Prostate gland (tissue), 2 donors: ENCODE measurements around the gene DNAH10. TPM values are rescaled to one million over a fixed set of nuclear protein-coding genes. Genes with fewer than 3 reads are reported as not detected.

Source experiments
- DNase-seq: peaks from one replicate; pipeline ENCODE4 v3.0.0-alpha.2; 2019; ENCODE audit warnings: low spot score
- H3K27ac ChIP-seq, 2 donors: fragments of 200-600 bp; sonication (generic); 2 replicates each; pipeline ENCODE4 v1.5.1; 2017 to 2019
- H3K27me3 ChIP-seq: fragments of 200-600 bp; sonication (generic); replicated peaks from 2 replicates; pipeline ENCODE4 v1.5.1; 2019; ENCODE audit not compliant: insufficient read depth
- H3K36me3 ChIP-seq, 2 donors: fragments of 200-600 bp; sonication (generic); 1 replicate in 1 of 2; 2 replicates in 1 of 2; pipeline versions ENCODE4 v1.5.1 to v1.8.1; 2017 to 2019
- H3K4me1 ChIP-seq: fragments of 200-600 bp; sonication (generic); replicated peaks from 2 replicates; pipeline ENCODE4 v1.5.1; 2019
- H3K4me3 ChIP-seq, 2 donors: fragments of 200-600 bp; sonication (generic); 2 replicates each; pipeline ENCODE4 v1.5.1; 2017 to 2019
- H3K9me3 ChIP-seq: fragments of 200-600 bp; sonication (generic); 2 replicates; pipeline ENCODE4 v1.5.1; 2017
- POLR2A ChIP-seq: fragments of 450-650 bp; IDR thresholded peaks from one replicate; pipeline ENCODE4 v1.6.1; 2016; ENCODE audit warnings: antibody characterized with exemption, mild to moderate bottlenecking
- POLR2AphosphoS5 ChIP-seq: sonication (generic); formaldehyde crosslinking; IDR thresholded peaks from one replicate; pipeline ENCODE4 v1.6.1; 2017; ENCODE audit warnings: antibody characterized with exemption
- WGBS: methylation state at CpG from one replicate; pipeline ENCODE4 v1.1.5; 2018; 5-methylcytosine and 5-hydroxymethylcytosine counted together
- intact Hi-C: fragments of 100-400 bp; cut with DNase I; formaldehyde crosslinking; loops from one replicate; pipeline ENCODE4 v1.14.2; 2022
- total RNA-seq, 2 donors: library from RNA; depleted of rRNA; stranded (reverse); fragments of >200 nt; gene quantifications; one replicate each; pipeline ENCODE4 v1.1.0, GENCODE V29; 2016
- TF ChIP-seq, protein P1 (sequence below), 4 experiments: fragments of 200-600 bp in 2 of 4; fragments of 450-650 bp in 2 of 4; sonication (generic) in 2 of 4; IDR thresholded peaks; 1 replicate in 3 of 4; 2 replicates in 1 of 4; pipeline ENCODE4 v1.5.1; 2016 to 2019; ENCODE audit warnings: antibody characterized with exemption in 4 of 4, mild to moderate bottlenecking in 2 of 4, moderate library complexity in 2 of 4

The DNAH10 gene
- total RNA-seq, 2 donors from 2014 or later = 0.68 to 7.9 TPM

GRCh38 chr12:123916729-123917128 is 154.6 kb downstream of the DNAH10 start:
- no peak for DNase-seq
- TF ChIP-seq POLR2A = no peak
- TF ChIP-seq POLR2AphosphoS5 = no peak
- TF ChIP-seq, protein P1, sequence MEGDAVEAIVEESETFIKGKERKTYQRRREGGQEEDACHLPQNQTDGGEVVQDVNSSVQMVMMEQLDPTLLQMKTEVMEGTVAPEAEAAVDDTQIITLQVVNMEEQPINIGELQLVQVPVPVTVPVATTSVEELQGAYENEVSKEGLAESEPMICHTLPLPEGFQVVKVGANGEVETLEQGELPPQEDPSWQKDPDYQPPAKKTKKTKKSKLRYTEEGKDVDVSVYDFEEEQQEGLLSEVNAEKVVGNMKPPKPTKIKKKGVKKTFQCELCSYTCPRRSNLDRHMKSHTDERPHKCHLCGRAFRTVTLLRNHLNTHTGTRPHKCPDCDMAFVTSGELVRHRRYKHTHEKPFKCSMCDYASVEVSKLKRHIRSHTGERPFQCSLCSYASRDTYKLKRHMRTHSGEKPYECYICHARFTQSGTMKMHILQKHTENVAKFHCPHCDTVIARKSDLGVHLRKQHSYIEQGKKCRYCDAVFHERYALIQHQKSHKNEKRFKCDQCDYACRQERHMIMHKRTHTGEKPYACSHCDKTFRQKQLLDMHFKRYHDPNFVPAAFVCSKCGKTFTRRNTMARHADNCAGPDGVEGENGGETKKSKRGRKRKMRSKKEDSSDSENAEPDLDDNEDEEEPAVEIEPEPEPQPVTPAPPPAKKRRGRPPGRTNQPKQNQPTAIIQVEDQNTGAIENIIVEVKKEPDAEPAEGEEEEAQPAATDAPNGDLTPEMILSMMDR (IDR thresholded peaks at IDR 0.05) = no peak

DNA sequence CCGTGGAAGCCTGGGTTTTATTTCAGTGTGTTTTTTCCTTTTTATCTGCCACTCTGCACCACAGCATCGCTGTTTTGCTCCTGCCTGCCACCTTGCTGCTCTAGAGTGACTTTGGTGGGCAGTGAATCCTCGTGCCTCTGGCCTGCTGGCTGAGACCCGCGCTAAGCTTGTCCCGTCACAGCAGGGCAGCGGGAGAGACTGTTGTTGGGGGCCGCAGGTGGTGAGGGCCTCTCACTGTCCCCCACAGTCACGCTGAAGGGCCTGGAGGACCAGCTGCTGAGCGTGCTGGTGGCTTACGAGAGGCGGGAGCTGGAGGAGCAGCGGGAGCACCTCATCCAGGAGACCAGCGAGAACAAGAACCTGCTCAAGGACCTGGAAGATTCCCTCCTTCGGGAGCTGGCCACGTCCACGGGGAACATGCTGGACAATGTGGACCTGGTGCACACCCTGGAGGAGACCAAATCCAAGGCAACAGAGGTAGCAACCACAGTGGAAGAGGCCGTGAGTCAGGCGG is 155.3 kb downstream of the DNAH10 start:
- Histone ChIP-seq H3K36me3 (no peaks in the 10 kb centered on the region), H3K27me3 (no peaks in the 10 kb centered on the region), H3K27ac (no peak overlapping the region), H3K4me3 (no peak overlapping the region), H3K4me1 (no peaks in the 10 kb centered on the region), H3K9me3 (no peaks in the 10 kb centered on the region)
- TF ChIP-seq POLR2AphosphoS5 (no peak), POLR2A (no peak)
- TF ChIP-seq, protein P1 (IDR thresholded peaks at IDR 0.05) = no peak
- DNase-seq = no peak
- intact Hi-C loops = no loop called here
- WGBS = 94% methylated on average over 19 of the region's 19 CpGs

More at GRCh38 chr12:123916729-123917128, 154.6 kb downstream of the DNAH10 start:
- intact Hi-C loops = no loop called here
- H3K36me3 ChIP-seq = no peaks in the 10 kb centered on the region
- no peaks in the 10 kb centered on the region for H3K9me3 ChIP-seq
- H3K27me3 ChIP-seq = no peaks in the 10 kb centered on the region
- WGBS = 83% methylated on average over 5 of the region's 5 CpGs
- no peak overlapping the region for H3K27ac ChIP-seq
- H3K4me3 ChIP-seq = no peak overlapping the region
- H3K4me1 ChIP-seq = no peaks in the 10 kb centered on the region

GRCh38 chr12:123919980-123920360 is 157.9 kb downstream of the DNAH10 start:
- H3K9me3 ChIP-seq = no peaks in the 10 kb centered on the region
- H3K27ac ChIP-seq = no peak overlapping the region
- no peaks in the 10 kb centered on the region for H3K4me1 ChIP-seq
- H3K4me3 ChIP-seq = no peak overlapping the region
- TF ChIP-seq, protein P1 (IDR thresholded peaks at IDR 0.05) = no peak
- TF ChIP-seq POLR2AphosphoS5 = no peak
- TF ChIP-seq POLR2A = no peak
- WGBS = 76% methylated on average over 3 of the region's 3 CpGs
- H3K36me3 ChIP-seq = no peaks in the 10 kb centered on the region
- no peaks in the 10 kb centered on the region for H3K27me3 ChIP-seq
- intact Hi-C loops = no loop called here
- DNase-seq = no peak

DNA sequence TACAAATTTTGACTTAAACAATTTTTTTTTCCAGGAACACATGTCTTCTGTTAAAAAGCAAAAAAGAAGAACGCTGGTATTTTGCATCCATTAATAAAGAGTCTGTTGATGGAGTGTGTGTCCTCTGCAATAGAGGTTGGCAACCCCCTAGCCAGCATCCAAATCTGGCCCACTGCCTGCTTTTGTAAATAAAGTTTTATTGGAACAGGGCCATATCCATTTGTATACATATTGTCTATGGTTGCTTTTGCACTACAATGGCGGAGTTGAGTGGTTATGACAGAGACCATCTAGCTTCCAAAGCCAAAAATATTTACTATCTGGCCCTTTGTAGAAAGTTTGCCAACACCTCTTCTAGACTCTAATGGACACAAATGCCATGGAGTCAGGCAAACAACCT is 160.9 kb downstream of the DNAH10 start:
- H3K36me3 ChIP-seq = no peaks in the 10 kb centered on the region
- no peak for TF ChIP-seq POLR2A
- TF ChIP-seq, protein P1 (IDR thresholded peaks at IDR 0.05) = no peak
- no peak for TF ChIP-seq POLR2AphosphoS5
- H3K4me1 ChIP-seq = no peaks in the 10 kb centered on the region
- WGBS = 94% methylated on average over 2 of the region's 2 CpGs
- no peak overlapping the region for H3K4me3 ChIP-seq
- no peak overlapping the region for H3K27ac ChIP-seq
- no peaks in the 10 kb centered on the region for H3K27me3 ChIP-seq
- DNase-seq = no peak
- H3K9me3 ChIP-seq = no peaks in the 10 kb centered on the region
- intact Hi-C loops = no loop called here

DNA sequence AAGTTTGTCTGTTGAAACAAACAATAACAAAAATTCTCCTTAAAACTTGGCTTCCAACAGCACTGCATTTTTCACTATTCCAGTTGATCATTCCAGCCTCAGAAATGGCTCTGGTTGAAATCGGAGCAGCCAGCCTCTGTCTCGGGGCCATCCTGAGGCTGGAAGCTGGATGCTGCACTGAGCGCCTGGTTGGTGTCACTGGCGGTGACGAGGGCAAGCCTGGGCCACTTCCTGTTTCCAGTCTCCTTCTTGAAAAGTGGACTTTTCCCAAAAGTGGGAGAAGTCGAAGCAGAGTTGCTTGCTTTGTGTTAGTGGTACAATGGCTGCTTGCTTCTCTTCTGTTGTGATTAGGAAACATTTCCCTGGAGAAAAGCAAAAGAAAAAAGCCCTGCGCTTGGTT is 161.8 kb downstream of the DNAH10 start:
- Histone ChIP-seq H3K9me3 (no peaks in the 10 kb centered on the region), H3K27me3 (no peaks in the 10 kb centered on the region), H3K4me1 (no peaks in the 10 kb centered on the region), H3K27ac (no peak overlapping the region), H3K36me3 (no peaks in the 10 kb centered on the region), H3K4me3 (no peak overlapping the region)
- intact Hi-C loops = no loop called here
- no peak for DNase-seq
- TF ChIP-seq POLR2AphosphoS5 (no peak), POLR2A (no peak)
- TF ChIP-seq, protein P1 (IDR thresholded peaks at IDR 0.05) = no peak
- WGBS = 76% methylated on average over 7 of the region's 7 CpGs
